Neural progenitor cell (in vitro differentiated cells): ENCODE results near the gene AHCY. TPM values are rescaled to one million over a fixed set of nuclear protein-coding genes. Genes with fewer than 3 reads are reported as not detected.

Experiments
- DNase-seq: peaks from one replicate; pipeline ENCODE4 v3.0.0-alpha.2; 2016; ENCODE audit warnings: low spot score
- H2AFZ ChIP-seq: fragments of 200-600 bp; sonication (generic); replicated peaks from 2 replicates; pipeline ENCODE4 v1.6.1; 2016; ENCODE audit warnings: antibody characterized with exemption
- H3F3A ChIP-seq: fragments of 200-600 bp; sonication (generic); 2 replicates; pipeline ENCODE4 v1.6.1; 2016; ENCODE audit warnings: antibody characterized with exemption, low read depth
- H3K27ac ChIP-seq: fragments of 200-600 bp; sonication (generic); 2 replicates; pipeline ENCODE4 v1.5.1; 2016; ENCODE audit warnings: mild to moderate bottlenecking
- H3K27me3 ChIP-seq: fragments of 200-600 bp; sonication (generic); 2 replicates; pipeline ENCODE4 v1.6.1; 2016; ENCODE audit warnings: mild to moderate bottlenecking, moderate library complexity
- H3K36me3 ChIP-seq: fragments of 200-600 bp; sonication (generic); 2 replicates; pipeline ENCODE4 v1.5.1; 2016
- H3K4me1 ChIP-seq: fragments of 200-600 bp; sonication (generic); 2 replicates; pipeline ENCODE4 v1.6.1; 2016; ENCODE audit warnings: mixed run types
- H3K4me2 ChIP-seq: fragments of 200-600 bp; sonication (generic); 2 replicates; pipeline ENCODE4 v1.6.1; 2016
- H3K4me3 ChIP-seq: fragments of 200-600 bp; sonication (generic); 2 replicates; pipeline ENCODE4 v1.5.1; 2016
- H3K79me2 ChIP-seq: fragments of 200-600 bp; sonication (generic); 2 replicates; pipeline ENCODE4 v1.6.1; 2016; ENCODE audit warnings: low read depth
- H3K9ac ChIP-seq: fragments of 200-600 bp; sonication (generic); 2 replicates; pipeline ENCODE4 v1.6.1; 2016
- H3K9me3 ChIP-seq: fragments of 200-600 bp; sonication (generic); 2 replicates; pipeline ENCODE4 v1.5.1; 2016; ENCODE audit warnings: low read depth
- H4K20me1 ChIP-seq: fragments of 200-600 bp; sonication (generic); 2 replicates; pipeline ENCODE4 v1.6.1; 2016; ENCODE audit warnings: low read depth
- H3K27ac Mint-ChIP-seq: 3 replicates; pipeline ENCODE4 v1.8.0; 2021; ENCODE audit warnings: mixed read lengths
- H3K27me3 Mint-ChIP-seq: 2 replicates; pipeline ENCODE4 v1.8.0; 2022; ENCODE audit warnings: low read depth, mild to moderate bottlenecking, inconsistent platforms, moderate library complexity, mixed read lengths; ENCODE audit not compliant: insufficient read depth
- H3K36me3 Mint-ChIP-seq: 3 replicates; pipeline ENCODE4 v1.8.0; 2021; ENCODE audit warnings: mixed read lengths
- H3K4me1 Mint-ChIP-seq: 3 replicates; pipeline ENCODE4 v1.8.0; 2021; ENCODE audit warnings: mixed read lengths
- H3K4me3 Mint-ChIP-seq: 3 replicates; pipeline ENCODE4 v1.8.0; 2021; ENCODE audit warnings: mild to moderate bottlenecking, moderate library complexity, mixed read lengths
- H3K9me3 Mint-ChIP-seq: 3 replicates; pipeline ENCODE4 v1.8.0; 2020; ENCODE audit warnings: mixed read lengths
- EZH2 ChIP-seq: fragments of 200-600 bp; sonication (generic); IDR thresholded peaks from 2 replicates; pipeline ENCODE4 v1.6.1; 2017; ENCODE audit warnings: antibody characterized with exemption, mild to moderate bottlenecking, moderate library complexity
- EZH2phosphoT487 ChIP-seq: fragments of 200-600 bp; sonication (generic); IDR thresholded peaks from 2 replicates; pipeline ENCODE4 v1.6.1; 2017; ENCODE audit warnings: antibody characterized with exemption
- small RNA-seq: library from RNA; depleted of rRNA; stranded (forward); fragments of <200 nt; gene quantifications from one replicate; pipeline ENCODE3, GENCODE V24; 2015
- total RNA-seq: library from RNA; depleted of rRNA; stranded (reverse); fragments of >200 nt; gene quantifications from 2 replicates; pipeline ENCODE4 v1.2.3, GENCODE V29; 2015; ENCODE audit warnings: low replicate concordance
- TF ChIP-seq, protein P1 (sequence below): fragments of 200-600 bp; sonication (generic); IDR thresholded peaks from 2 replicates; pipeline ENCODE4 v1.5.1; 2017; ENCODE audit warnings: antibody characterized with exemption, mild to moderate bottlenecking

Gene AHCY
- total RNA-seq, 1 donor from 2014 or later = 184 TPM

DNA sequence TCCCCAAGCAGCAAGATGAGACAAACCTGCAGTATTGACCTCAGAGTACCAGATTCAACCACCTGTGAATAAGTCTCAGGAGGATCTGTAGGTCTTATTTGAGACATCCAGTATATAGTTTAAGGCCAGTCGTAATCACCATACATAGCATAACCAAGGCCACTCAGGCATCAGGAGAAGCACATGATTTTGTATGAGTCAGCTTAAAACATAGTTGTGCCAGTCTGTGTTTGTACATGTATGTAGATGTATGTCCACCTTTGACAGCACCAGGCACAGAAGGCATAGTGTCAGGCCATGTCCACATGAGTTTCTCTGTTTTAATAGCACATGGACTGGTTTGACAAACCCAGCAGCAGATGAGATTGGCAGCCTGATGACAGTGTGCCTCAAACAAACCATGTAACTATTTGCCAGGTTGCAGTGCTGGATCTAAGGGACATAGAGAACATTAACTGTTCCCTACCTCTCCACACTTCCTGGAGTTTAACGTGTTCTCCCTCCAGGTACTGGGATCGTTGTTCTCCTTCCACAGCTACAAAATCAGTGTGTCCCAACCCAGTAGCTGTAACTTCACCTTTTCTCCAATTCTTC lies 70.6 kb downstream of the AHCY start:
- no peak overlapping the region for H2AFZ ChIP-seq
- no peaks in the 10 kb centered on the region for H3K4me1 ChIP-seq
- H3K9me3 ChIP-seq = no peaks in the 10 kb centered on the region
- H3K36me3 Mint-ChIP-seq = no peaks in the 10 kb centered on the region
- no peak overlapping the region for H3K4me2 ChIP-seq
- no peaks in the 10 kb centered on the region for H3F3A ChIP-seq
- no peak overlapping the region for H3K27ac Mint-ChIP-seq
- H3K4me1 Mint-ChIP-seq = no peaks in the 10 kb centered on the region
- H3K27me3 ChIP-seq = no peaks in the 10 kb centered on the region
- H3K9me3 Mint-ChIP-seq = peaks cover 13% of the 10 kb centered on the region
- no peak overlapping the region for H3K9ac ChIP-seq
- TF ChIP-seq EZH2 = no peak
- TF ChIP-seq, protein P1, sequence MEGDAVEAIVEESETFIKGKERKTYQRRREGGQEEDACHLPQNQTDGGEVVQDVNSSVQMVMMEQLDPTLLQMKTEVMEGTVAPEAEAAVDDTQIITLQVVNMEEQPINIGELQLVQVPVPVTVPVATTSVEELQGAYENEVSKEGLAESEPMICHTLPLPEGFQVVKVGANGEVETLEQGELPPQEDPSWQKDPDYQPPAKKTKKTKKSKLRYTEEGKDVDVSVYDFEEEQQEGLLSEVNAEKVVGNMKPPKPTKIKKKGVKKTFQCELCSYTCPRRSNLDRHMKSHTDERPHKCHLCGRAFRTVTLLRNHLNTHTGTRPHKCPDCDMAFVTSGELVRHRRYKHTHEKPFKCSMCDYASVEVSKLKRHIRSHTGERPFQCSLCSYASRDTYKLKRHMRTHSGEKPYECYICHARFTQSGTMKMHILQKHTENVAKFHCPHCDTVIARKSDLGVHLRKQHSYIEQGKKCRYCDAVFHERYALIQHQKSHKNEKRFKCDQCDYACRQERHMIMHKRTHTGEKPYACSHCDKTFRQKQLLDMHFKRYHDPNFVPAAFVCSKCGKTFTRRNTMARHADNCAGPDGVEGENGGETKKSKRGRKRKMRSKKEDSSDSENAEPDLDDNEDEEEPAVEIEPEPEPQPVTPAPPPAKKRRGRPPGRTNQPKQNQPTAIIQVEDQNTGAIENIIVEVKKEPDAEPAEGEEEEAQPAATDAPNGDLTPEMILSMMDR = no peak
- no peak for TF ChIP-seq EZH2phosphoT487
- no peaks in the 10 kb centered on the region for H4K20me1 ChIP-seq
- H3K36me3 ChIP-seq = no peaks in the 10 kb centered on the region
- no peaks in the 10 kb centered on the region for H3K79me2 ChIP-seq
- H3K4me3 Mint-ChIP-seq = no peak overlapping the region
- no peak for DNase-seq
- peaks cover 3% of the 10 kb centered on the region for H3K27me3 Mint-ChIP-seq
- no peak overlapping the region for H3K4me3 ChIP-seq
- no peak overlapping the region for H3K27ac ChIP-seq

DNA sequence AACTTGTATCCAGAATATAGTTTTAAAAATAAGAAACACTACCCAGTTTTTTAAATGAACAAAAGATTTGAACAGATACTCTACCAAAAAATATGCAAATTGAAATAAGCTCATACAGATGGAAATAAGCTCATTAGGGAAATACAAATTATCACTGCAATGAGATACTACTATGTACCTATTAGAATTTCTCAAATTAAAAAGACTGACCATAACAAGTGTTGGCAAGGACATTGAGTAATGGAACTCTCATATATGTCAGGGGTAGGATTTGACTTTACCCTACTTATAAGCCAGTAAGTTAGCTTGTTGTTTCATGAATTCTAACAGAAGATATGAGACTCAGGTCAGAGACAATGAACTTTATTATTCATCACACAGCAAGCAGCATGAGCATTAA lies 71.5 kb downstream of the AHCY start:
- TF ChIP-seq, protein P1 = no peak
- TF ChIP-seq EZH2phosphoT487 = no peak
- no peak for TF ChIP-seq EZH2
- H3K27ac ChIP-seq = no peak overlapping the region
- no peaks in the 10 kb centered on the region for H3K4me1 ChIP-seq
- no peaks in the 10 kb centered on the region for H3K4me1 Mint-ChIP-seq
- H3K9ac ChIP-seq = no peak overlapping the region
- no peak overlapping the region for H3K27ac Mint-ChIP-seq
- H3K4me2 ChIP-seq = no peak overlapping the region
- no peaks in the 10 kb centered on the region for H3K9me3 ChIP-seq
- H3K4me3 Mint-ChIP-seq = no peak overlapping the region
- no peaks in the 10 kb centered on the region for H4K20me1 ChIP-seq
- no peaks in the 10 kb centered on the region for H3K36me3 ChIP-seq
- no peak for DNase-seq
- no peaks in the 10 kb centered on the region for H3K36me3 Mint-ChIP-seq
- H3K27me3 Mint-ChIP-seq = peaks cover 3% of the 10 kb centered on the region
- H2AFZ ChIP-seq = no peak overlapping the region
- H3F3A ChIP-seq = no peaks in the 10 kb centered on the region
- no peaks in the 10 kb centered on the region for H3K27me3 ChIP-seq
- H3K9me3 Mint-ChIP-seq = peaks cover 8% of the 10 kb centered on the region
- no peak overlapping the region for H3K4me3 ChIP-seq
- H3K79me2 ChIP-seq = no peaks in the 10 kb centered on the region

Small RNAs within 50 kb of the gene (small RNA-seq; reads per million reads assigned to genes)
- not detected for gene AL356299.1

Other genes with a start within 250 kb of the AHCY start
- 71.0 and 114 TPM in 2 replicates for gene EIF2S2, start 191.1 kb downstream of the AHCY start, total RNA-seq
- not detected in 2 replicates for gene ASIP, start 61.9 kb downstream of the AHCY start, total RNA-seq
- gene ITCH, start 59.9 kb upstream of the AHCY start, total RNA-seq = 47.4 and 55.2 TPM in 2 replicates
- gene DYNLRB1, start 213.1 kb upstream of the AHCY start, total RNA-seq = 73.1 and 106 TPM in 2 replicates